ENCODE data around the gene ZNF345. TPM values are rescaled to one million over a fixed set of nuclear protein-coding genes. Genes with fewer than 3 reads are reported as not detected.

The ZNF345 gene
- total and polyA plus RNA-seq, 2 experiments from 2014 or later: 5.5 to 5.7 TPM

- Histone ChIP-seq H3K4me3 (no peak overlapping the region), H4K20me1 (replicated peaks; ENCODE audit: insufficient read depth) (no peaks in the 10 kb centered on the region), H3K4me1 (ENCODE audit: insufficient read depth) (no peaks in the 10 kb centered on the region), H2AFZ (no peak overlapping the region), H3K27me3 (ENCODE audit: insufficient read depth) (no peaks in the 10 kb centered on the region), H3K36me3 (ENCODE audit: insufficient read depth) (peaks cover 76% of the 10 kb centered on the region), H3K4me2 (no peak overlapping the region), H3F3A (replicated peaks; ENCODE audit: low read depth) (no peaks in the 10 kb centered on the region), H3K27ac (ENCODE audit: low read depth) (no peak overlapping the region; the same call in 1 of the 2 replicates), H3K9me2 (ENCODE audit: insufficient read depth) (no peaks in the 10 kb centered on the region), H3K79me2 (replicated peaks; ENCODE audit: insufficient read depth) (peaks cover 18% of the 10 kb centered on the region)
- H3K9me3 Mint-ChIP-seq: peaks cover 99% of the 10 kb centered on the region
- H3K4me1 Mint-ChIP-seq: no peaks in the 10 kb centered on the region
- peaks cover 100% of the 10 kb centered on the region for H3K36me3 Mint-ChIP-seq (ENCODE audit: low read depth)
- ATAC-seq (no peak), DNase-seq (ENCODE audit: low spot score) (peak; percentile 7)
- TF ChIP-seq STAT1 (IDR thresholded peaks at IDR 0.05; ENCODE audit: unreplicated experiment) (no peak), CREB1 (CRISPR knock-in tag; IDR thresholded peaks at IDR 0.05; ENCODE audit: low read depth) (no peak), JUNB (IDR thresholded peaks at IDR 0.05; ENCODE audit: unreplicated experiment) (no peak), REST (IDR thresholded peaks at IDR 0.05; ENCODE audit: unreplicated experiment) (no peak), EZH2phosphoT487 (IDR thresholded peaks at IDR 0.05; ENCODE audit: unreplicated experiment) (no peak), NANOG (IDR thresholded peaks at IDR 0.05; ENCODE audit: borderline replicate concordance) (no peak), ZNF331 (CRISPR knock-in tag; IDR thresholded peaks at IDR 0.05; ENCODE audit: low read depth) (no peak), EZH2 (IDR thresholded peaks at IDR 0.05; ENCODE audit: low read depth, unreplicated experiment) (no peak), ZNF114 (CRISPR knock-in tag; IDR thresholded peaks at IDR 0.05) (no peak), POLR2AphosphoS5 (IDR thresholded peaks at IDR 0.05; ENCODE audit: low read depth) (no peak)
- TF ChIP-seq, protein P1, sequence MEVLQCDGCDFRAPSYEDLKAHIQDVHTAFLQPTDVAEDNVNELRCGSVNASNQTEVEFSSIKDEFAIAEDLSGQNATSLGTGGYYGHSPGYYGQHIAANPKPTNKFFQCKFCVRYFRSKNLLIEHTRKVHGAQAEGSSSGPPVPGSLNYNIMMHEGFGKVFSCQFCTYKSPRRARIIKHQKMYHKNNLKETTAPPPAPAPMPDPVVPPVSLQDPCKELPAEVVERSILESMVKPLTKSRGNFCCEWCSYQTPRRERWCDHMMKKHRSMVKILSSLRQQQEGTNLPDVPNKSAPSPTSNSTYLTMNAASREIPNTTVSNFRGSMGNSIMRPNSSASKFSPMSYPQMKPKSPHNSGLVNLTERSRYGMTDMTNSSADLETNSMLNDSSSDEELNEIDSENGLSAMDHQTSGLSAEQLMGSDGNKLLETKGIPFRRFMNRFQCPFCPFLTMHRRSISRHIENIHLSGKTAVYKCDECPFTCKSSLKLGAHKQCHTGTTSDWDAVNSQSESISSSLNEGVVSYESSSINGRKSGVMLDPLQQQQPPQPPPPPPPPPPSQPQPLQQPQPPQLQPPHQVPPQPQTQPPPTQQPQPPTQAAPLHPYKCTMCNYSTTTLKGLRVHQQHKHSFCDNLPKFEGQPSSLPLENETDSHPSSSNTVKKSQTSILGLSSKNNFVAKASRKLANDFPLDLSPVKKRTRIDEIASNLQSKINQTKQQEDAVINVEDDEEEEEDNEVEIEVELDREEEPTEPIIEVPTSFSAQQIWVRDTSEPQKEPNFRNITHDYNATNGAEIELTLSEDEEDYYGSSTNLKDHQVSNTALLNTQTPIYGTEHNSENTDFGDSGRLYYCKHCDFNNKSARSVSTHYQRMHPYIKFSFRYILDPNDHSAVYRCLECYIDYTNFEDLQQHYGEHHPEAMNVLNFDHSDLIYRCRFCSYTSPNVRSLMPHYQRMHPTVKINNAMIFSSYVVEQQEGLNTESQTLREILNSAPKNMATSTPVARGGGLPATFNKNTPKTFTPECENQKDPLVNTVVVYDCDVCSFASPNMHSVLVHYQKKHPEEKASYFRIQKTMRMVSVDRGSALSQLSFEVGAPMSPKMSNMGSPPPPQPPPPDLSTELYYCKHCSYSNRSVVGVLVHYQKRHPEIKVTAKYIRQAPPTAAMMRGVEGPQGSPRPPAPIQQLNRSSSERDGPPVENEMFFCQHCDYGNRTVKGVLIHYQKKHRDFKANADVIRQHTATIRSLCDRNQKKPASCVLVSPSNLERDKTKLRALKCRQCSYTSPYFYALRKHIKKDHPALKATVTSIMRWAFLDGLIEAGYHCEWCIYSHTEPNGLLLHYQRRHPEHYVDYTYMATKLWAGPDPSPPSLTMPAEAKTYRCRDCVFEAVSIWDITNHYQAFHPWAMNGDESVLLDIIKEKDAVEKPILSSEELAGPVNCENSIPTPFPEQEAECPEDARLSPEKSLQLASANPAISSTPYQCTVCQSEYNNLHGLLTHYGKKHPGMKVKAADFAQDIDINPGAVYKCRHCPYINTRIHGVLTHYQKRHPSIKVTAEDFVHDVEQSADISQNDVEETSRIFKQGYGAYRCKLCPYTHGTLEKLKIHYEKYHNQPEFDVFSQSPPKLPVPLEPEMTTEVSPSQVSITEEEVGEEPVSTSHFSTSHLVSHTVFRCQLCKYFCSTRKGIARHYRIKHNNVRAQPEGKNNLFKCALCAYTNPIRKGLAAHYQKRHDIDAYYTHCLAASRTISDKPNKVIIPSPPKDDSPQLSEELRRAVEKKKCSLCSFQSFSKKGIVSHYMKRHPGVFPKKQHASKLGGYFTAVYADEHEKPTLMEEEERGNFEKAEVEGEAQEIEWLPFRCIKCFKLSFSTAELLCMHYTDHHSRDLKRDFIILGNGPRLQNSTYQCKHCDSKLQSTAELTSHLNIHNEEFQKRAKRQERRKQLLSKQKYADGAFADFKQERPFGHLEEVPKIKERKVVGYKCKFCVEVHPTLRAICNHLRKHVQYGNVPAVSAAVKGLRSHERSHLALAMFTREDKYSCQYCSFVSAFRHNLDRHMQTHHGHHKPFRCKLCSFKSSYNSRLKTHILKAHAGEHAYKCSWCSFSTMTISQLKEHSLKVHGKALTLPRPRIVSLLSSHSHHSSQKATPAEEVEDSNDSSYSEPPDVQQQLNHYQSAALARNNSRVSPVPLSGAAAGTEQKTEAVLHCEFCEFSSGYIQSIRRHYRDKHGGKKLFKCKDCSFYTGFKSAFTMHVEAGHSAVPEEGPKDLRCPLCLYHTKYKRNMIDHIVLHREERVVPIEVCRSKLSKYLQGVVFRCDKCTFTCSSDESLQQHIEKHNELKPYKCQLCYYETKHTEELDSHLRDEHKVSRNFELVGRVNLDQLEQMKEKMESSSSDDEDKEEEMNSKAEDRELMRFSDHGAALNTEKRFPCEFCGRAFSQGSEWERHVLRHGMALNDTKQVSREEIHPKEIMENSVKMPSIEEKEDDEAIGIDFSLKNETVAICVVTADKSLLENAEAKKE (CRISPR knock-in tag; IDR thresholded peaks at IDR 0.05): no peak
- TF ChIP-seq, protein P2, sequence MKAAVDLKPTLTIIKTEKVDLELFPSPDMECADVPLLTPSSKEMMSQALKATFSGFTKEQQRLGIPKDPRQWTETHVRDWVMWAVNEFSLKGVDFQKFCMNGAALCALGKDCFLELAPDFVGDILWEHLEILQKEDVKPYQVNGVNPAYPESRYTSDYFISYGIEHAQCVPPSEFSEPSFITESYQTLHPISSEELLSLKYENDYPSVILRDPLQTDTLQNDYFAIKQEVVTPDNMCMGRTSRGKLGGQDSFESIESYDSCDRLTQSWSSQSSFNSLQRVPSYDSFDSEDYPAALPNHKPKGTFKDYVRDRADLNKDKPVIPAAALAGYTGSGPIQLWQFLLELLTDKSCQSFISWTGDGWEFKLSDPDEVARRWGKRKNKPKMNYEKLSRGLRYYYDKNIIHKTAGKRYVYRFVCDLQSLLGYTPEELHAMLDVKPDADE (IDR thresholded peaks at IDR 0.05): no peak
- H3K27me3 Mint-ChIP-seq (ENCODE audit: insufficient read depth, low read depth, poor library complexity): peaks cover 2% of the 10 kb centered on the region
- H3K27ac Mint-ChIP-seq: no peak overlapping the region
- H3K4me3 Mint-ChIP-seq: no peak overlapping the region
These were observed 31.5 kb upstream of the ZNF345 start for GRCh38 chr19:36819130-36819630.

Data from GM23338 (cell line).